ENCODE results near the gene GSK3A.

GSK3A gene

DNA sequence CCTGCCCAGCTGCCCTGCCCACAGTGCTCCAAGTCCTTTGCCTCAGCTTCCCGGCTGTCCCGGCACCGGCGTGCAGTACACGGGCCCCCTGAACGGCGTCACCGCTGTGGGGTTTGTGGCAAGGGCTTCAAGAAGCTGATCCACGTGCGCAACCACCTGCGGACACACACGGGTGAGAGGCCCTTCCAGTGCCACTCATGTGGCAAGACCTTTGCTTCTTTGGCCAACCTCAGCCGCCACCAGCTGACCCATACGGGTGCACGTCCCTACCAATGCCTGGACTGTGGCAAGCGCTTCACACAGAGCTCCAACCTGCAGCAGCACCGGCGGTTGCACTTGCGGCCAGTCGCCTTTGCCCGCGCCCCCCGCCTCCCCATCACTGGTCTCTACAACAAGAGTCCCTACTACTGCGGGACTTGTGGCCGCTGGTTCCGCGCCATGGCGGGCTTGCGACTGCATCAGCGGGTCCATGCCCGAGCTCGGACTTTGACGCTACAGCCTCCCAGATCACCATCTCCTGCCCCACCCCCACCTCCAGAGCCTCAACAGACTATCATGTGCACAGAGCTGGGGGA is 16.6 kb downstream of the GSK3A start:
- H3K36me3 ChIP-seq (ENCODE audit: control insufficient read depth in 2 of 2, insufficient read depth in 1 of 2, low read length in 2 of 2), result peaks cover 64 to 73% of the 10 kb centered on the region in 2 experiments
- POLR2A ChIA-PET, result interaction anchor here (1.0 to 2.8 kb wide), 4 partner anchors 9 to 17 kb away, joined by 3 to 10 read pairs (median 6); partner anchors contain the start of gene GSK3A
- H3K27ac ChIP-seq (ENCODE audit: extremely low read depth, low read depth, low read length), result no peak overlapping the region
- no peaks in the 10 kb centered on the region for H3K9me3 ChIP-seq (ENCODE audit: control insufficient read depth, insufficient read depth, low read depth, low read length)
- TF ChIP-seq SCRT2 (tag by site-specific recombination; IDR thresholded peaks at IDR 0.05), result peak; percentile 36; the same call in 1 of the 2 replicates
- TF ChIP-seq ZNF830 (tag by site-specific recombination; IDR thresholded peaks at IDR 0.05; ENCODE audit: low read depth), result no peak
- no peak overlapping the region for H3K4me3 ChIP-seq (ENCODE audit: low read depth, low read length)
- peaks cover 5% of the 10 kb centered on the region; the same call in 1 of the 2 replicates for H3K4me1 ChIP-seq (ENCODE audit: control insufficient read depth, insufficient read depth, low read length)
- CTCF ChIA-PET, result interaction anchor here (0.9 to 1.5 kb wide), 2 partner anchors 49 to 117 kb away, joined by 3 to 9 read pairs; no protein-coding TSS in a partner anchor

DNA sequence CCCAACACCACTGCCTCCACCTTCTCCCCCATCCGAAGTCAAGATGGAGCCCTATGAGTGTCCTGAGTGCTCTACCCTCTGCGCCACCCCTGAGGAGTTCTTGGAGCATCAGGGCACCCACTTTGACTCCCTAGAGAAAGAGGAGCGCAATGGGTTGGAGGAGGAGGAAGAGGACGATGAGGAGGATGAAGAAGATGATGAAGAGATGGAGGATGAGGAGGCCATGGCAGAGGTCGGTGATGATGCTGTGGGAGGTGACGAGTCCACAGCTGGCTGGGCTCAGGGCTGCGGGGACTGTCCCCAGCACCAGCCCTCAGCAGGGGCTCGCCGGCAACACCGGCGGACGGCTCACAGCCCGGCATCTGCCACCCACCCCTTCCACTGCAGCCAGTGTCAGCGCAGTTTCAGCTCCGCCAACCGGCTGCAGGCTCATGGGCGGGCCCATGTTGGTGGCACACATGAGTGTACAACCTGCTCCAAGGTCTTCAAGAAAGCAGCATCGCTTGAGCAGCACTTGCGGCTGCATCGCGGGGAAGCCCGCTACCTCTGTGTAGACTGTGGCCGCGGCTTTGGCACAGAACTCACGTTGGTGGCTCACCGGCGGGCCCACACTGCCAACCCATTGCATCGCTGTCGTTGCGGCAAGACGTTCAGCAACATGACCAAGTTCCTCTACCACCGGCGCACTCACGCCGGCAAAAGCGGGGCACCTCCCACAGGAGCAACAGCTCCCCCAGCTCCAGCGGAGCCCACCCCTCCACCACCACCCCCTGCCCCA is 17.3 kb downstream of the GSK3A start:
- ChIA-PET CTCF (no interaction called here), POLR2A (interaction anchor here (0.9 to 2.8 kb wide), 4 partner anchors 10 to 172 kb away, joined by 3 to 11 read pairs (median 8); partner anchors contain the start of gene GSK3A)
- no peaks in the 10 kb centered on the region for H3K9me3 ChIP-seq (ENCODE audit: control insufficient read depth, insufficient read depth, low read depth, low read length)
- no peak overlapping the region for H3K4me3 ChIP-seq (ENCODE audit: low read depth, low read length)
- TF ChIP-seq, protein P1, sequence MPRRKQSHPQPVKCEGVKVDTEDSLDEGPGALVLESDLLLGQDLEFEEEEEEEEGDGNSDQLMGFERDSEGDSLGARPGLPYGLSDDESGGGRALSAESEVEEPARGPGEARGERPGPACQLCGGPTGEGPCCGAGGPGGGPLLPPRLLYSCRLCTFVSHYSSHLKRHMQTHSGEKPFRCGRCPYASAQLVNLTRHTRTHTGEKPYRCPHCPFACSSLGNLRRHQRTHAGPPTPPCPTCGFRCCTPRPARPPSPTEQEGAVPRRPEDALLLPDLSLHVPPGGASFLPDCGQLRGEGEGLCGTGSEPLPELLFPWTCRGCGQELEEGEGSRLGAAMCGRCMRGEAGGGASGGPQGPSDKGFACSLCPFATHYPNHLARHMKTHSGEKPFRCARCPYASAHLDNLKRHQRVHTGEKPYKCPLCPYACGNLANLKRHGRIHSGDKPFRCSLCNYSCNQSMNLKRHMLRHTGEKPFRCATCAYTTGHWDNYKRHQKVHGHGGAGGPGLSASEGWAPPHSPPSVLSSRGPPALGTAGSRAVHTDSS (tag by site-specific recombination; IDR thresholded peaks at IDR 0.05), result peak; percentile 99
- TF ChIP-seq ZNF26 (tag by site-specific recombination; IDR thresholded peaks at IDR 0.05), result no peak
- TF ChIP-seq, protein P2, sequence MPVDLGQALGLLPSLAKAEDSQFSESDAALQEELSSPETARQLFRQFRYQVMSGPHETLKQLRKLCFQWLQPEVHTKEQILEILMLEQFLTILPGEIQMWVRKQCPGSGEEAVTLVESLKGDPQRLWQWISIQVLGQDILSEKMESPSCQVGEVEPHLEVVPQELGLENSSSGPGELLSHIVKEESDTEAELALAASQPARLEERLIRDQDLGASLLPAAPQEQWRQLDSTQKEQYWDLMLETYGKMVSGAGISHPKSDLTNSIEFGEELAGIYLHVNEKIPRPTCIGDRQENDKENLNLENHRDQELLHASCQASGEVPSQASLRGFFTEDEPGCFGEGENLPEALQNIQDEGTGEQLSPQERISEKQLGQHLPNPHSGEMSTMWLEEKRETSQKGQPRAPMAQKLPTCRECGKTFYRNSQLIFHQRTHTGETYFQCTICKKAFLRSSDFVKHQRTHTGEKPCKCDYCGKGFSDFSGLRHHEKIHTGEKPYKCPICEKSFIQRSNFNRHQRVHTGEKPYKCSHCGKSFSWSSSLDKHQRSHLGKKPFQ (tag by site-specific recombination; IDR thresholded peaks at IDR 0.05), result no peak
- no peak overlapping the region for H3K27ac ChIP-seq (ENCODE audit: extremely low read depth, low read depth, low read length)
- peaks cover 58 to 68% of the 10 kb centered on the region in 2 experiments for H3K36me3 ChIP-seq (ENCODE audit: control insufficient read depth in 2 of 2, insufficient read depth in 1 of 2, low read length in 2 of 2)
- peaks cover 7% of the 10 kb centered on the region; the same call in 1 of the 2 replicates for H3K4me1 ChIP-seq (ENCODE audit: control insufficient read depth, insufficient read depth, low read length)

DNA sequence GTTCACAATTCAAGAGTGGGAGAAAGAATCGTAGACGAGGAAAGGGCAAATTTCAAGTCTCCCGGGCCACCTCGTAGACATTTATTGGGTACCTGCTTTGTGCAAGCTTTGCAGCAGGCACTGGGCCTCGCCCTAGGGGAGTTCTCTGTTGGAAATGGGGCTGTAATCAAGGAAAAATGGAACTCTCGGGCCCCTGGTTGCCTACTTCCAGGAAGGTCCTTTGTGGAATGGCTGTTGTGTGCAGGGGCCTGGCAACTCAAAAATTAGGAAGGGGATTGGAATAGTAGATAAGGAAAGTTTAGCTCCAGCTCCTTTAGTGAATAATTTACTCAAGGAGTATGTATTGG is 21.7 kb downstream of the GSK3A start:
- no peaks in the 10 kb centered on the region for H3K9me3 ChIP-seq (ENCODE audit: control insufficient read depth, insufficient read depth, low read depth, low read length)
- peaks cover 23% of the 10 kb centered on the region for H3K4me1 ChIP-seq (ENCODE audit: control insufficient read depth, insufficient read depth, low read length)
- peak overlapping the region; percentile 87 for H3K4me3 ChIP-seq (ENCODE audit: low read depth, low read length)
- TF ChIP-seq OVOL3 (tag by site-specific recombination; IDR thresholded peaks at IDR 0.05) (no peak), ZFP37 (tag by site-specific recombination; IDR thresholded peaks at IDR 0.05) (0 out of 2 replicates have a peak, but pooled peaks have one; percentile 6), ZNF624 (tag by site-specific recombination; IDR thresholded peaks at IDR 0.05) (no peak), ZNF350 (tag by site-specific recombination; IDR thresholded peaks at IDR 0.05) (no peak), ZNF398 (tag by site-specific recombination; IDR thresholded peaks at IDR 0.05) (0 out of 2 replicates have a peak, but pooled peaks have one; percentile 3), ZNF335 (tag by site-specific recombination; conservative IDR thresholded peaks at IDR 0.05) (0 out of 2 replicates have a peak, but pooled peaks have one; percentile 20)
- TF ChIP-seq, protein P3, sequence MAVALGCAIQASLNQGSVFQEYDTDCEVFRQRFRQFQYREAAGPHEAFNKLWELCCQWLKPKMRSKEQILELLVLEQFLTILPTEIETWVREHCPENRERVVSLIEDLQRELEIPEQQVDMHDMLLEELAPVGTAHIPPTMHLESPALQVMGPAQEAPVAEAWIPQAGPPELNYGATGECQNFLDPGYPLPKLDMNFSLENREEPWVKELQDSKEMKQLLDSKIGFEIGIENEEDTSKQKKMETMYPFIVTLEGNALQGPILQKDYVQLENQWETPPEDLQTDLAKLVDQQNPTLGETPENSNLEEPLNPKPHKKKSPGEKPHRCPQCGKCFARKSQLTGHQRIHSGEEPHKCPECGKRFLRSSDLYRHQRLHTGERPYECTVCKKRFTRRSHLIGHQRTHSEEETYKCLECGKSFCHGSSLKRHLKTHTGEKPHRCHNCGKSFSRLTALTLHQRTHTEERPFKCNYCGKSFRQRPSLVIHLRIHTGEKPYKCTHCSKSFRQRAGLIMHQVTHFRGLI (tag by site-specific recombination; IDR thresholded peaks at IDR 0.05), result 0 out of 2 replicates have a peak, but pooled peaks have one; percentile 4
- TF ChIP-seq, protein P4, sequence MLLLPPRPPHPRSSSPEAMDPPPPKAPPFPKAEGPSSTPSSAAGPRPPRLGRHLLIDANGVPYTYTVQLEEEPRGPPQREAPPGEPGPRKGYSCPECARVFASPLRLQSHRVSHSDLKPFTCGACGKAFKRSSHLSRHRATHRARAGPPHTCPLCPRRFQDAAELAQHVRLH (tag by site-specific recombination; IDR thresholded peaks at IDR 0.05), result no peak
- CTCF ChIA-PET, result interaction anchor here (0.6 to 3.5 kb wide), 8 partner anchors 9 to 88 kb away, joined by 3 to 16 read pairs (median 3); partner anchors contain the start of genes GSK3A and PAFAH1B3
- H3K36me3 ChIP-seq (ENCODE audit: control insufficient read depth in 2 of 2, insufficient read depth in 1 of 2, low read length in 2 of 2), result peaks cover 22 to 32% of the 10 kb centered on the region in 2 experiments
- POLR2A ChIA-PET, result interaction anchor here (0.6 to 6.0 kb wide), 6 partner anchors 9 to 23 kb away, joined by 3 to 67 read pairs (median 4); partner anchors contain the start of gene GSK3A
- H3K27ac ChIP-seq (ENCODE audit: extremely low read depth, low read depth, low read length), result peak overlapping the region; percentile 89
